HTR-8/SVneo (cell line): ENCODE results near the gene LAMA3.

ENCODE experiments used
- DNase-seq: peaks from one replicate; pipeline ENCODE4 v3.0.0; 2011; ENCODE audit warnings: low spot score, mixed read lengths; ENCODE audit not compliant: insufficient read length
- FAIRE-seq: peaks from 2 replicates; lab custom pipeline; 2011; peaks lifted over from hg19 to GRCh38; lab: Jason Lieb, UNC

LAMA3 gene, protein sequence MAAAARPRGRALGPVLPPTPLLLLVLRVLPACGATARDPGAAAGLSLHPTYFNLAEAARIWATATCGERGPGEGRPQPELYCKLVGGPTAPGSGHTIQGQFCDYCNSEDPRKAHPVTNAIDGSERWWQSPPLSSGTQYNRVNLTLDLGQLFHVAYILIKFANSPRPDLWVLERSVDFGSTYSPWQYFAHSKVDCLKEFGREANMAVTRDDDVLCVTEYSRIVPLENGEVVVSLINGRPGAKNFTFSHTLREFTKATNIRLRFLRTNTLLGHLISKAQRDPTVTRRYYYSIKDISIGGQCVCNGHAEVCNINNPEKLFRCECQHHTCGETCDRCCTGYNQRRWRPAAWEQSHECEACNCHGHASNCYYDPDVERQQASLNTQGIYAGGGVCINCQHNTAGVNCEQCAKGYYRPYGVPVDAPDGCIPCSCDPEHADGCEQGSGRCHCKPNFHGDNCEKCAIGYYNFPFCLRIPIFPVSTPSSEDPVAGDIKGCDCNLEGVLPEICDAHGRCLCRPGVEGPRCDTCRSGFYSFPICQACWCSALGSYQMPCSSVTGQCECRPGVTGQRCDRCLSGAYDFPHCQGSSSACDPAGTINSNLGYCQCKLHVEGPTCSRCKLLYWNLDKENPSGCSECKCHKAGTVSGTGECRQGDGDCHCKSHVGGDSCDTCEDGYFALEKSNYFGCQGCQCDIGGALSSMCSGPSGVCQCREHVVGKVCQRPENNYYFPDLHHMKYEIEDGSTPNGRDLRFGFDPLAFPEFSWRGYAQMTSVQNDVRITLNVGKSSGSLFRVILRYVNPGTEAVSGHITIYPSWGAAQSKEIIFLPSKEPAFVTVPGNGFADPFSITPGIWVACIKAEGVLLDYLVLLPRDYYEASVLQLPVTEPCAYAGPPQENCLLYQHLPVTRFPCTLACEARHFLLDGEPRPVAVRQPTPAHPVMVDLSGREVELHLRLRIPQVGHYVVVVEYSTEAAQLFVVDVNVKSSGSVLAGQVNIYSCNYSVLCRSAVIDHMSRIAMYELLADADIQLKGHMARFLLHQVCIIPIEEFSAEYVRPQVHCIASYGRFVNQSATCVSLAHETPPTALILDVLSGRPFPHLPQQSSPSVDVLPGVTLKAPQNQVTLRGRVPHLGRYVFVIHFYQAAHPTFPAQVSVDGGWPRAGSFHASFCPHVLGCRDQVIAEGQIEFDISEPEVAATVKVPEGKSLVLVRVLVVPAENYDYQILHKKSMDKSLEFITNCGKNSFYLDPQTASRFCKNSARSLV (N-terminal part only)

DNA sequence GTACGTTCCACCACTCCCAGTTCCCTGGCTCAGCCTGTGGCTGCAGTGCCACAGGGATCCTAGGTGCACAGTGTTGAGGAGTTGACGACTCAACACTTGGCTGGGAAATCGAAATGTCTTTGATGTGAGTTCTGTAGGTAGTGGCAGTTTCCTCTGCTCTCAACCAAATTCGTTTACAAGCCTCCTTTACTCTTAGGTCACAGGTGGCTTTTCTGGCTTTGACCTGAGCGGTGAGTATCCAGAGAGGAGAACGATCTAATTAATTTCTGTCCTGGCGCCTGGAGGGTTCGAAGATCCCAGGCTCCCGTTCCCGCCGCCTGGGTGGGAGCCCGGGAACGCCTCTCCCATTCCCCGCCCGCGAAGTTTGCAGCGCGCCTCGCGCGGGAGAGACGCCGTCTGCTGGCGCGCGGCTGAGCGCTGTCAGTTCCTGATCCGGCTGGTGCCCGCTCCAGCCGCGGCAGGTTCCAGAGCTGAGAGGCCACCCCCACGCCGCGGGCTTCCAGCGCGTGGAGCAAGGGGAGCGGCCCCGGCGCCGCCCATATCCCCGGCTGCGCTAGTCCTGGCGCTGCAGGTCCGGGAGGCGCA lies at the start of gene LAMA3:
Gene LAMA3 (plus strand): TSS at position 423 of the 585 bp plus-strand sequence. CDS start 231 bp downstream, outside the sequence.
- no peak for FAIRE-seq
- DNase-seq, result peak; percentile 38

DNA sequence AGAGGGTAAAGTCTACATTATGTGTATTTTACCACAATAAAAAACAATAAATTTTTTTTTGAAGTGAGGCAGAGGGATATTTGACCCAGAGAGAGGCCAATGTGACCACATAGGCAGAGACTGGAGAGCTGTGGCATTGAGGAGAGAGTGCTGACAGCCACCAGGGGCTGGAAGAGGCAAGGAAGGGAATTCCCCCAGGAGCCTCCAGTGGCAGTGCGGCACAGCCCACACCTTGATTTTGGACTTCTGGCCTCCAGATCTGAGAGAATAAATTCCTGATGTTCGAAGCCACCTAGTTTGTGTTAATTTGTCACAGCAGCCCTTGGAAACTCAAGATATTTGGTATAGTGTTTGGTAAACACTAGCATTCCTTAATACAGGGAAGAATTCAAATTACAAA lies 49.2 kb upstream of the LAMA3 start:
- no peak for DNase-seq
- no peak for FAIRE-seq

DNA sequence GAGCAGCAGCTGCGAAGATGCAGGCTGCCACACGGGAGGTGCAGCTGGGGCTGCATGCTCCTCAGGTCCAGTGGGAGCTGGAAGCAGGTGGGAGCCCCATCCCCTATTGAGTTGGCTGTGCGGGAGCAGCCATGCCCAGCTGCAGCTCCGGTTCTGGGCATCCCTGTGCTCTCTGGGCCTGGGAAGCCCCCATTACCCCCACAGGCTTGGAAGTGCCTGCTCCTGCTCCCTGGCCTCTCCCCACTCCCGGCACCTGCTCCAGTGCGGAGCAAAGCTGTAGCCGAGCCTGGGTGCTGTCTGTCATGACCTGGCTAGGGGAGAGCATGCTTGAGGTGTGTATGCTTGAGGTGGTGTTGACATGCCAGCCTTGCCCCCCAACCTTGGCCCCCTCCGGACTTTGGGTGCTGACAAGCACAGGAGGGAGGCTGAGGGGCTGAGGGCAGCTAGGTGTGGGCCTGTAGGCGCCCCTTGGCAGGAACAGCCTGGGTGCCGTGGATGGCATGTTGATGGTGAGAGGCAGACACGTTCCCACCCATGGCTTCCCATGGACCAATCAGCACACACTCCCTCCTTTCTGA lies 48.0 kb upstream of the LAMA3 start:
- DNase-seq (no peak), FAIRE-seq (no peak)

DNA sequence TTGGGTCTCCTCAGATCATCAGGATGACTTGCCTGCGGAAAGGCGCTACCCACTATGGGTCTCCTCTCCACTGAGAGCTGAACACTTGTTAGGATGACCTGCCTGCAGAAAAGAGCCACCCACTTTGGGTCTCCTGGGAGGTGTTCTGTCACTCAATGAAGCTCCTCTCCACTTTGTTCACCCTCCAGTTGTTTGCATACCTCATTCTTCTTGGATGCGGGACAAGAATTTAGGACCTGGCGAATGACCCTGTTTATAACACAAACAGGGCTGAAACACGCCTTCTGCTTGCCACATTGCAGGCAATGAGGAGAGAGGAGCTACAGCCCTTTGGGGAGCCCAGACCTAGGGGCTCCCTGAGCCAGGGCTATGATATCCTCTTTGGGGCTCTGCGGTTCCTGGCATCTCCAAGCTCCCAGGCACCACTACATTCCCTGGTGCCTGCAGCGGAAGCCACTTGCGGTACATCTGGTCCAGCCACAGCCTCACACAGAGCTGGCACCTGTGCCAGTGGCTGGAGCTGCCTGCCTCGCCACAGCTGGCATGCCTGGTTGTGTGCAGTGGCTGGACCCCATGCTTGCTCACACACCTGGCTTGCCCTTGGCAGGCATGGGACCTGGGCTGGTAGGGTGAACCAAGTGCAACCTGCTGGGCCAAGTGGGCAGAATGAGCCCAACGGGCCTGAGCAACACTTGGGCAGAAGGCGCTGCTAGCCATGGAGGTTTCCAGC lies 47.2 kb upstream of the LAMA3 start:
- DNase-seq, result no peak
- no peak for FAIRE-seq

DNA sequence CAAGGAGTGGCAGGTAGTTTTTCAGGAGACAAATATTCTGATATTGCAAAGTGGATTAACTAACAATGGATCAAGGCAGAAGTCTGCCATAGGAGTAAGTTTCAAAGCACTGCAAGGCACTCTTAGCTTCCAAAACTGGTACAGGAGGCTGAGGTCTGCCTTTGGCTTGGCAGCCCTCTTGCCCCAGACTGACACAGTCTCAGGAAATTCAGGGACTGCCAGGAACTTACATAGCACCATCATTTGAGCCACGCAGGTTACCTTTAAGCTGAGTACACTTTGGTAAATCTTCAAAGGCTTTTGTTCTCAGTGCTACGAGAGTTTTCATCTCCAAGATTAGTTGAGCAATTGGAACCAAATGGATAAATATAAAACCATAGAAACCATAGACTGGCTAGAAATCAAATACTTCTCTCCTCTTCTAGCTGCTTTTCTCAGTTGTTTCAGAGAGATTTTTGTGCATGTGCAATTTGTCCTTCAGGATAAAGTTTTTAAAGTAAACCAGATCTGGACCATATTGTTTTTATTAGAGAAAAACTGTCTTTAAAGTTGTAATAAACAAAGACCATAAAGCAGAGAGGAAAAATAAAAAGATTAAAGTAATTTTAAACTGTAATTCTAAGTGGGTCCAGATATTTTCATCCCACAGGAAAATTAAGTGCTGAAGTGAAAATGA lies 45.3 kb upstream of the LAMA3 start:
- no peak for DNase-seq
- no peak for FAIRE-seq

DNA sequence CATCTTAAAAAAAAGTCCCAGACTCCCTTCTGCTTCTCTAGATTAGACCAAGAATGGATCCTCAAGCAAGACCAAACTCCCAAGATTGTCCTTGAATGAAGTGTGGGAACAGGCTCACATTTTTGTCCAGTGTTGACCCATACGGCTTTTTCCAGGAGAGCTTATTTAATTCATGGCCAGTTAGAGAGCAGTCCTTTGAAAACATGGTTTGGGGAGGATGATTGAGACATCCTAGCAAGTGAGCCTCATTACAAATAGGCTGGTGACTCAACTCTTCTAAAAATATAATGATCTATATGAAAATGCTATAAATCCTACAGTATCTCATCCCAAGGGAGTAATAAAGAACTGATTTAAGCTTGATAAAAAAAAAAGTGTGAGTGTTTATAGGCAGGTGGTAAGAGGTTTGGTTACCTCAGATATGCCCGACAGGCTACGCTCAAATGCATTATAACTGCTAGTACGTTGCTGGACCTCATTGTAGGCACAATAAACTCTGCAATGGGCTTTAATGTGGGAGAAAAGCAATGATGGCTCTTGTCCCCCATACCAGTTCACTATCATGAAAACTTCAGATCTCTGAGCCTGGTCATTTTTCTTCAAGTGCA lies 43.6 kb upstream of the LAMA3 start:
- FAIRE-seq (no peak), DNase-seq (no peak)

DNA sequence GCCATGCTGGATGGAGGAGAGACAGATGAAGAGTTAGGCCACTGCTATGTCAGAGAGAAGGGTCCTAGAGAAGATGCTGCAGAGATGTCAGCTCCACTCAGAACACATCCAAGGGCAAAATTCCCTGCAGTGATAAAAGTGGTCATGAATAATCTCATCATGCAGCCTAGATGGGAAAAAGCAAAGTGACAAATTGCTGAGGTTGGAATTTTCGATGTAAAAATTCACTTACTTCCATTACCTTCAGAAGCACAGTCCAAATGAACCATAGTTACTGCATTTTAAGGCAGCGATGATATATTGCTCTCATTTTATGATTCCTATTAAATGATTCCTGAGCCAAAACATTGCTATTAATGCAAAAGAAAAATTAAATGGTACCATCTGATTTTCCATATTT lies 43.0 kb upstream of the LAMA3 start:
- FAIRE-seq (no peak), DNase-seq (no peak)

DNA sequence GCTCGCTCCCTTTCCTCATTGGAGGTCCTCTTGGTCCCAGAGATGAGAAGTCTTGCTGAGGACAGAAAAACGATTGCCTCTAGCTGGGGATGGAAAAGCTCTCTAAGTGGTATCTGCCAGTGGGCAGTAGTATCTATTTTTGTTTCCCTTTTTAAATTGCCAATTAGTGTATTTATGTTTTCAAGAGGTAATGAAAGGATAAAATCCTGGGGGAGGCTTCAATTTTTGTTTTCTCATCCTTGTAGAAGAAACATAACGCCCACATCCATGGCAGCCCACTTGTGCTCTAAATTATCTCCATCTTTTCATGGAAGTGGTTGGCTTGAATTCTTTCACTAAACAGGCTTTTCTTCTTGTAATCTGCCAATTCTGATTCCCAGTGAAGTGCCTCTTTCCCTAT lies 40.8 kb upstream of the LAMA3 start:
- DNase-seq, result no peak
- no peak for FAIRE-seq

DNA sequence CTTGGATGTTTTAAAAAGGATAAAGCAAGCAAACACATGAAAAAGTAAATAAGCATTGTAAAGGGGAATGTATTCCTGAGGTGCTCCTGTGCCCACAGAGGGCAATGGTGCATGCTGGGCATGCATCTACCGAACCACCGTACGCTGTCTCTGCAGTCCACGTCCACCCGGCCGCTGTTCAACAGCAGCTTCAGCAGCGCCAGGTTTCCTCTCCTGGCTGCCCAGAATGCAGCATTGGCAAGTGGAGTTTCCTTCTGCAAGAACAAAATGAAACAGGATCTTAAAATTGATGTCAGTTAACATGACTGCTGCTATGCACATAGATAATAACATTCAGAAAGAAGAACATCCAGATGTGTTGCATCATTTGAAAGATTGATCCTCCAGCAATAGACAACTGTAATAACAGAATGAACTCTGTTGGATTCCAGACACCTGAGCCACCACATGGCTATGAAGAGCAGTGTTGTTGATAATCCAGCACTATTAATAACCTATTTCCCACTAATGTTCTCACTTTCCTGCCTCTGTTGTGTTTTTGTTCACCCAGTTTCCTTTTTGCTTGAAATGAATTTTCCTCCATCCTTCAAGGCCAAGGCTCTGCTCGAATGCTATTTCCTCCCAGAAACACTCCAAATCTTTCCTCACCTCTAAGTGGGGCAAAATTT lies 40.2 kb upstream of the LAMA3 start:
- FAIRE-seq (no peak), DNase-seq (no peak)

DNA sequence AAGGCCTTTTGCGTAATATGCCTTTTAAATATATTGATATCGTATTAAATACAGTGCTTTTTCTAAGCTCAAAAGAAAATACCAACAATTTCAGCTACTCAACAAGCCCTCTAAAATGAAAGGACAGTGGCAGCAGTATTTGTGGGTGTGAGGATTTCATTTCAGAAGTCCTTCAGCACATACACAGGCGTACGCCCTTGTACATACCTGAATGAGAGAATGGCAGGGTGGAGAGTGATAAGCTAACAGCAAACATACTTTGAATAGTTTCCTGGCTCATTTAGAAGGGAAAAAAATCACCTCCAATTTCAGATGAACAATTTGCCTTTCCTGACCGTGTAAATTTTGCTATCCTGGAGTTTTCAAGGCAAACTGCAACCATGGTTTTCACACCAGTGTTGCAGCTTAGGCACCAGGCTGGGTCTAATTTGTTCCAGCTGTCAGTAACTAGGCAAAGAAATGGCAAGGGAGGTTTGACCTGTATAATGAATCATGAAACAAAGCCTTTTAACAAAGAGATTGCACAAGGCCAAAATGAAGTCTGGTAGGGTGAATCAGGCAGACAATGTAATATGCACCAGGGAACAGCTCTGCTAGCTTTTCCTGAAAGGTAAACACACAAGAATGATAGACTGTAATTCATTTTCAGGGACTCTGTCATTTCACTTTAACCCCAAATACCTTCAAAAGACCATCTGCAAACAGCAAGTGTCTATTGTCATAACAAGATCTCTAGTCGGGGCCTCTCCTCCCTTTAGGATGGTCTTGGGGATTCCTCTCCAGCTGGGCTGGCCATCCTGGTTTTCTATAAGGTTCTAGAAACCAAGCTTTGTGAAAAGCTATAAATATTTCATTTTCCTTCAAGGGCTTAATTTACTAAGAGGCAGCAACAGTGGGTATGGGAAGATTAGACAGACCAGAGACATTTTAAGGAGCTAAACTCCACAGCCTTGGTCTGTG lies 38.0 kb upstream of the LAMA3 start:
- FAIRE-seq (no peak), DNase-seq (peak; percentile 45)

DNA sequence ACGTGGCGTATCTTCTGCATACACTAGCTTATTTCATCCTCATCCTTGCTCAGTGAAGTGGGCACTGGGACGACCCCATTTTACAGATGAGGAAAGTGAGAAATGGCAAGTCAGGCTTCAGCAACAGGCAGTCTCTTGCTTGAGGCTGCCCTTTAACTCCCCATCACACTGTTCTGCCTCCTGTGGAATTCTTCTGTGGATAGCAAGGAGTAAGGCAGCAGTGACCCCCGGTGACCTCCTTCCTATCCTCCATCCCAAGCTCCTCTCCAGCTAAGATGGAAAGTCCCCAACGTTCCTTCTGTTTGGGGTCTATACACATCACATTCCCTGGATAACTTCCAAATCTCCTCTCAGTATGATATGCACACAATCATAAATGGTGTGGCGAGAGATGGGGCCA lies 37.0 kb upstream of the LAMA3 start:
- FAIRE-seq (no peak), DNase-seq (no peak)

DNA sequence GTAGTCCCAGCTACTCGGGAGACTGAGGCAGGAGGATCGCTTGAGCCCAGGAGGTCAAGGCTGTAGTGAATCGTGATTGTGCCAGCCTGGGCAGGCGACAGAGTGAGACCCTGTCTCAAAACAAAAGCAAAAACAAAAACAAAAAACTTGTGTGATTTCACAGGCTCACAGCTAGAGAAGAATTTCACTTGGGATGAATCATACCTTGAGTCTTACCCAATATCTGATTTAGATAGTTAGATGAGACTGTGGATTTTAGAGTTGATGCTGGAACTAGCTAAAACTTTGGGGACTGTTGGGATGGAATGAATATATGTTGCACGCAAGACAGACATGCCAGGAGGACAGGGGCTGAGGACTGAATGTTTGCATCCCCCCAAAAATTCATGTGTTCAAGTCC lies 31.0 kb upstream of the LAMA3 start:
- FAIRE-seq (no peak), DNase-seq (no peak)

DNA sequence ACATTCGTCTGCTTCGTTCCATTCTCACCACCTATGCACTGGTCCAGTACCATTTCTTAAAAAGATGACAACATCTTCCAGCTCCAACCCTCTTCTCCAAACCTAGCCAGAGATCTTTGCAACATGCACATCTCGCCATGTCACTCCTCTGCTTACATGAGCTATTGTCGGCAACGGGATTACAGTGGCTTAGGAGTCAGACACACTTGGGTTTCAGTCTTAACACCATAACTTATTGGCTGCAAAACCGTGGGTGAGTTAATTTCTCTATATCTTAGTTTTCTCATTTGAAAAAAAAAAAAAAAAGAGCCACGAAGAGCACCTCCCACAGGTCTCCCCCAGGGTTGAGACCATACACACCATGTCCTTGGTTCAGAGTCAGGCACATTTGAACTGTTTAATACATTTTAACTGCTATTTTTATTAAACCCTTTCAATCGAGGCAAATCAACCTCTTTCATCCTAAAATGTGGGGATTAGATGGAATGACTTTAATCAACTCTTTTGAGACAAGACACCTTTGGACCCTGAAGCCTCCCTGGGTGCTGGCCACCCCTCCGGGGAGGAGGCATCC lies 27.4 kb upstream of the LAMA3 start:
- DNase-seq (no peak), FAIRE-seq (no peak)

DNA sequence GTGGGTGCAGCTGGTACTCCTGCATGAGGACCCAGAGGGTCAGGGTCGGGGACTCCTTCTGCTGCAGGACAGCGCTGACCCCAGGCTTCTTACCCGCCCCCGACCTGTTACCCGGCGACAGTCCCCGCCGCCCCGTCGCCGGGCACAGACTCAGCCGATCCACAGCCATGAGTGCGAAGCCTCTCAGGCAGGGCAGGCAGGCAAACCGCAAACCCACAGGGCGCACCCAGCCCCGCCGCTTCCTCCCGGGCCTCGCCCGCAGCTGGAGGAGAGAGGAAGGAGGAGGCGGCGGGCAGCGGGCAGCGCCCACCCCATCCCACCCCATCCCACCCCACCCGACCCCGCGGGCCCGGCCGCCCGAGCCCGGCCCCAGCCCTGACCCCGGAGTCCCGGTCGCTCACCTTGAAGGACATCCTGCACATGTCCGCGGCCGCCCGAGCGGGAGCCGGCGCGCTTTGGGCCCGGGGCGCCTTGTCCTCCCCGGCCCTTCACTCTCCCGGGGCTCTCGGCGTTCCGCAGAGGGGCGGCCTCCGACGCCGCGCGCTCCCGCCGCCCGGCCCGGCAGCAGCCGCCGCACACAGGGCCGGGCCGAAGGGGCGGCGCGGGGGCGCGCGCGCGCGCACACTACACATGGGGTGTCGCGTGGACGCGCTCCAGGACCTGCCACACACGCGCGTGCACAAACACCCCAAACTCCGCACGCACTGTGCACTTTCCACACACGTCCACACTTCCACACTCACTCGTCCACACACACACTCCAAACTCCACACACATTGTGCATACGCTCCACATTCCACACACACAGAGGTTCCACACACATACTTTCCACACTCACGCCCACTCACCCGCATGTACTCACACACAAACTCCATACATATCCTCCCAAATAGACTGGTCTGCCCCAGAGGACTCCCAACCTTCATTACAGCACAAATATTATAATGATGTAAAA lies 26.7 kb upstream of the LAMA3 start, which contains the start of gene ANKRD29:
Gene ANKRD29 (minus strand): TSS at position 603 of the 955 bp plus-strand sequence. CDS start 181 bp downstream, at position 422.
- DNase-seq (peak; percentile 36), FAIRE-seq (no peak)

DNA sequence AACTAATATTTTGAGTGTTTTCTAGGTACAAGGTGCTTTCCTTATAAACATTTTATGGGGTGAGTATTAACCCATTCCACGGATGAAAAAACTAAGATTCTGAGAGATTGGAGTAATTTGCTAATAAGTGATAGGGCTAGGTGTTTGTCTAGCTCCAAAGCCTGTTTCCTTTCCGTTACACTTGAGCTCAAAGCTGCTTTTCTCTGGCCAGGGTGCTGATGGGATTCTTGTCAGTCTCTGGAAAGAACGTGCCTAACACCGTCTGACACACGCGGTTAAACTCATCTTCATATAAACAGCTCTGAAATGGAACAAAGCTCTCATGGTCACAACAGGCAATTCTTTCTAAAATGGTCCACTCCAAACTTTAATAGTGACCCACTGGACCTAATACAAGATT lies 24.6 kb upstream of the LAMA3 start:
- no peak for DNase-seq

More for the DNA sequence above, 24.6 kb upstream of the LAMA3 start:
- no peak for FAIRE-seq
